Body of pancreas (tissue), 4 donors: Measurements from ENCODE around the gene FAM83B. TPM values are rescaled to one million over a fixed set of nuclear protein-coding genes. Genes with fewer than 3 reads are reported as not detected.
"Not testable (repeated sequence)": the region's sequence is repeated elsewhere in the genome, so short reads cannot be mapped to it uniquely, and the experiment has no call there.

Source experiments
- ATAC-seq: fragments of 150-250 bp; one replicate; pipeline ENCODE4 v1.9.1; 2016
- DNase-seq, 4 donors: peaks; one replicate each; pipeline ENCODE4 v3.0.0-alpha.2; 2019
- H3K27ac ChIP-seq, 4 donors: fragments of 200-600 bp; sonication (generic); 1 replicate in 3 of 4; 2 replicates in 1 of 4; pipeline versions ENCODE4 v1.5.1 to v1.6.1; 2016 to 2019; ENCODE audit warnings: mild to moderate bottlenecking in 1 of 4, mixed read lengths in 1 of 4, moderate library complexity in 1 of 4
- H3K27me3 ChIP-seq, 2 donors: fragments of 200-600 bp; sonication (generic); one replicate each; pipeline ENCODE4 v1.6.0; 2016; ENCODE audit warnings: mild to moderate bottlenecking in 1 of 2
- H3K36me3 ChIP-seq, 2 donors: fragments of 200-600 bp; sonication (generic); replicated peaks in 1 of 2; 2 replicates each; pipeline ENCODE4 v1.5.1; 2016; ENCODE audit warnings: low read depth in 2 of 2; ENCODE audit not compliant: insufficient read depth in 1 of 2
- H3K4me1 ChIP-seq: fragments of 200-600 bp; sonication (generic); one replicate; pipeline ENCODE4 v1.6.0; 2016
- H3K4me3 ChIP-seq, 2 donors: fragments of 200-600 bp; sonication (generic); 1 replicate in 1 of 2; 2 replicates in 1 of 2; pipeline ENCODE4 v1.5.1; 2016 to 2019
- H3K9me3 ChIP-seq, 3 donors: fragments of 200-600 bp; sonication (generic); 1 replicate in 2 of 3; 2 replicates in 1 of 3; pipeline ENCODE4 v1.5.1; 2016
- POLR2A ChIP-seq, 3 donors: fragments of 450-650 bp; IDR thresholded peaks; one replicate each; pipeline ENCODE4 v1.6.1; 2016; ENCODE audit warnings: antibody characterized with exemption in 3 of 3, mild to moderate bottlenecking in 2 of 3
- WGBS, 2 donors: methylation state at CpG; one replicate each; pipeline ENCODE4 v1.1.5; 2017; 5-methylcytosine and 5-hydroxymethylcytosine counted together
- intact Hi-C: fragments of 100-400 bp; cut with DNase I; formaldehyde crosslinking; loops from one replicate; pipeline ENCODE4 v1.15.1; 2023
- total RNA-seq, 2 donors: library from RNA; depleted of rRNA; stranded (reverse); fragments of >200 nt; gene quantifications; one replicate each; pipeline ENCODE4 v1.1.0, GENCODE V29; 2016
- TF ChIP-seq, protein P1 (sequence below), 7 experiments: fragments of 450-650 bp in 4 of 7; fragments of 200-600 bp in 3 of 7; sonication (generic) in 3 of 7; IDR thresholded peaks; one replicate each; pipeline ENCODE4 v1.5.1; 2016 to 2019; ENCODE audit warnings: antibody characterized with exemption in 7 of 7

The FAM83B gene
- total RNA-seq, 2 donors from 2014 or later: 3.4 to 6.9 TPM

DNA sequence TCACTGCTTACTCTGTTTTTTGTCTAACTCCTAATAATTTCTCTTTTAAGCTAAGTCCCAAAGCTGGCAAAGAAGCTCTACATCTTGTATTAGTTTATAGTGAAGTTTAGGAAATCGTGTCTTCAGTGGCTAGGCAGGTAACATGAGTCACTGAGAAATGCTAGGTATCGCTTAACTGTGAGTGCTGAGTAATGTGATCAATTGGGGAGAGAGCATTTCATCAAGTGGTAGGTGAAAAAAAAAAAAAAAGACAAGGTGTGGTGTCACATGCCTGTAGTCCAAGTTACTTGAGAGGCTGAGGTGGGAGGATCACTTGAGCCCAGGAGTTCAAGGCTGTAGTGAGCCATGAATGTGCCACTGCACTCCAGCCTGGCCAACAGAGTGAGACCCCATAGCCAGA is 125.3 kb downstream of the FAM83B start:
- no peak for DNase-seq
- intact Hi-C loops: no loop called here
- Histone ChIP-seq H3K27me3 (no peaks in the 10 kb centered on the region), H3K27ac (no peak overlapping the region), H3K9me3 (no peaks in the 10 kb centered on the region), H3K4me1 (no peaks in the 10 kb centered on the region), H3K36me3 (no peaks in the 10 kb centered on the region), H3K4me3 (no peak overlapping the region)
- 62 to 85% methylated on average over 2 of the region's 2 CpGs for WGBS, 2 donors
- TF ChIP-seq, protein P1, sequence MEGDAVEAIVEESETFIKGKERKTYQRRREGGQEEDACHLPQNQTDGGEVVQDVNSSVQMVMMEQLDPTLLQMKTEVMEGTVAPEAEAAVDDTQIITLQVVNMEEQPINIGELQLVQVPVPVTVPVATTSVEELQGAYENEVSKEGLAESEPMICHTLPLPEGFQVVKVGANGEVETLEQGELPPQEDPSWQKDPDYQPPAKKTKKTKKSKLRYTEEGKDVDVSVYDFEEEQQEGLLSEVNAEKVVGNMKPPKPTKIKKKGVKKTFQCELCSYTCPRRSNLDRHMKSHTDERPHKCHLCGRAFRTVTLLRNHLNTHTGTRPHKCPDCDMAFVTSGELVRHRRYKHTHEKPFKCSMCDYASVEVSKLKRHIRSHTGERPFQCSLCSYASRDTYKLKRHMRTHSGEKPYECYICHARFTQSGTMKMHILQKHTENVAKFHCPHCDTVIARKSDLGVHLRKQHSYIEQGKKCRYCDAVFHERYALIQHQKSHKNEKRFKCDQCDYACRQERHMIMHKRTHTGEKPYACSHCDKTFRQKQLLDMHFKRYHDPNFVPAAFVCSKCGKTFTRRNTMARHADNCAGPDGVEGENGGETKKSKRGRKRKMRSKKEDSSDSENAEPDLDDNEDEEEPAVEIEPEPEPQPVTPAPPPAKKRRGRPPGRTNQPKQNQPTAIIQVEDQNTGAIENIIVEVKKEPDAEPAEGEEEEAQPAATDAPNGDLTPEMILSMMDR (IDR thresholded peaks at IDR 0.05): no peak
- no peak for TF ChIP-seq POLR2A (IDR thresholded peaks at IDR 0.05)
- ATAC-seq: no peak

DNA sequence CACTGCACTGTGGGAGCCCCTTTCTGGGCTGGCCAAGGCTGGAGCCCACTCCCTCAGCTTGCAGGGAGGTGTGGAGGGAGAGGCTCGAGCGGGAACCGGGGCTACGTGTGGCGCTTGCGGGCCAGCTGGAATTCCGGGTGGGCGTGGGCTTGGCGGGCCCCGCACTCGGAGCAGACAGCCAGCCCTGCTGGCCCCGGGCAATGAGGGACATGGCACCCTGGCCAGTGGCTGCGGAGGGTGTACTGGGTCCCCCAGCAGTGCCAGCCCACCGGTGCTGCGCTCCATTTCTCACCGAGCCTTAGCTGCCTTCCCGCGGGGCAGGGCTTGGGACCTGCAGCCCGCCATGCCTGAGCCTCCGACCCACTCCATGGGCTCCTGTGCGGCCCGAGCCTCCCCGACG is 132.6 kb downstream of the FAM83B start:
- intact Hi-C loops, H3K36me3 ChIP-seq, H3K9me3 ChIP-seq, H3K4me3 ChIP-seq, DNase-seq, H3K27me3 ChIP-seq, H3K4me1 ChIP-seq, H3K27ac ChIP-seq, ATAC-seq: not testable (repeated sequence)
- 90 to 98% methylated on average over 9 to 16 of the region's 24 CpGs for WGBS, 2 donors

DNA sequence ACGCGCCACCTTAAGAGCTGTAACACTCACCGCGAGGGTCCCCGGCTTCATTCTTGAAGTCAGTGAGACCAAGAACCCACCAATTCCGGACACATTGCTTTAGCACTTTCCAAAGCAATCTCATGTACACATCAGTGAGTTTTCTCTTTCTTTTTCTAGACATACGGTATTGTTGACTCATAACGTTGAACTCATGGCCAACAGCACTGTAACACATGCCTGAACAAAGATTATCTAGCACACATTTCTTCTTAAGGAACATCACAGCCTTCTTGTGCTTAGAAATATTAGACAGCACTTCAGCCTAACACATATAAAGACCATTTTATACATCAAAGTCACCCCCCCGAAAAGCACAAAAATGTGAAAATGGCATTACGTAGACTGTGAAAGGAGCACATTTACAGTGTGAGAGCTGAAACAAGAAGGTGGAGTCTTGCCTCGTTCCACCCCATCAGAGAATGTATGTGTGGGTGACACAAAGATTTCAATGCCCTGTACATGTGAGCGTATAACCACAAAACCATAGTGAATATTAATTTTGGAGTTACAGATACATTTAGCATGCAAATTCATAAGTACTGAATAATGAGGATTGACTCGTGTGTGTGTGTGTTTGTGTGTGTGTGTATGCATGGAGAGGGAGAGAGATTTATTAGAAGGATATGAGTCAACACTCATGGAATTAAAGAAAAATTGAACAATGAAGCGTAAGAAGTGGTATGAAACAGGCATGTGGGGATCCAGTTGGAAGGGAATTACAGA is 134.1 kb downstream of the FAM83B start:
- H3K27me3 ChIP-seq: no peaks in the 10 kb centered on the region
- ATAC-seq (no peak), DNase-seq (no peak)
- H3K36me3 ChIP-seq: no peaks in the 10 kb centered on the region
- H3K4me3 ChIP-seq: no peak overlapping the region
- 86 to 87% methylated on average over 14 of the region's 14 CpGs for WGBS, 2 donors
- H3K4me1 ChIP-seq: no peaks in the 10 kb centered on the region
- H3K27ac ChIP-seq: no peak overlapping the region
- TF ChIP-seq POLR2A (IDR thresholded peaks at IDR 0.05): no peak
- TF ChIP-seq, protein P1 (IDR thresholded peaks at IDR 0.05): no peak
- intact Hi-C loops: no loop called here
- H3K9me3 ChIP-seq: no peaks in the 10 kb centered on the region

DNA sequence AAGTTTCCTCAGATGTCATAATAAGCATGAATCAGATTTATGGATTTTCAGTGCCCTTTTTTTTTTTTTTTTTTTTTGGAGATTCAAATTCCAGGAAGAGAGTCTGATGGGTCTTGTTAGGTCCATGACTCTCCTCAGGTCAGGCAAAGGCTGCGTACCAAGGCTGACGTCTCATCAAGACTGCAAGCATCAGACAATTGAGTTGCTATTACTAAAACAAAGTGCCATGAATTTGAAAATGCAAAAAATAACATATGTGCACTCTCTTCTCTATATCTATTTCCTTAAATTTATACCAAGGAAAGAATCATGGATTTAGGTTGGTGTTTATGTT is 134.7 kb downstream of the FAM83B start:
- intact Hi-C loops: no loop called here
- 93 to 98% methylated on average over 2 of the region's 2 CpGs for WGBS, 2 donors
- no peaks in the 10 kb centered on the region for H3K36me3 ChIP-seq
- H3K27ac ChIP-seq: no peak overlapping the region
- H3K4me3 ChIP-seq: no peak overlapping the region
- TF ChIP-seq POLR2A (IDR thresholded peaks at IDR 0.05): no peak
- TF ChIP-seq, protein P1 (IDR thresholded peaks at IDR 0.05): no peak
- DNase-seq (no peak), ATAC-seq (no peak)
- H3K9me3 ChIP-seq: no peaks in the 10 kb centered on the region
- no peaks in the 10 kb centered on the region for H3K4me1 ChIP-seq
- no peaks in the 10 kb centered on the region for H3K27me3 ChIP-seq

DNA sequence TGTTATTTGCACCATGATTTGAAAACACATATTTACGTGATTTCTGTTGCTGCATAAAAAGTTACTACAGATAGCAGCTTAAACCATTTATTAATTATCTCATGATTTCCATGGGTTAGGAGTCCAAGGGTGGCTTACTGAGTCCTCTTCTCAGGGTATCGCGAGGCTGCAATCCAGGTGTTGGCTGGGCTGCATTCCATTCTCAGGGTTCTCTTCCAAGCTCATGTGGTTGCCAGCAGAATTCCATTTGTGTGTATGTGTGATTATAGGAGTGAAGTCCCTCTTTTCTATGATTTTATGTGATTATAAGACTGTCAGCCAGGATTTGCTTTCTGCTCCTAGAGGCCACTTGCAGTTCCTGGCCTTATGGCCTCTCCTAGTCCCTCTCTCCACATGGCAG is 135.1 kb downstream of the FAM83B start:
- no peak for DNase-seq
- no peak for ATAC-seq
- 45 to 48% methylated on average over 3 of the region's 3 CpGs for WGBS, 2 donors

More for the DNA sequence above, 135.1 kb downstream of the FAM83B start:
- Histone ChIP-seq H3K27ac (no peak overlapping the region), H3K36me3 (no peaks in the 10 kb centered on the region), H3K9me3 (no peaks in the 10 kb centered on the region), H3K4me3 (no peak overlapping the region), H3K27me3 (no peaks in the 10 kb centered on the region), H3K4me1 (no peaks in the 10 kb centered on the region)
- TF ChIP-seq, protein P1 (IDR thresholded peaks at IDR 0.05): no peak
- TF ChIP-seq POLR2A (IDR thresholded peaks at IDR 0.05): no peak
- intact Hi-C loops: no loop called here
